Left kidney (tissue), 2 donors: ENCODE data around the gene NPTXR. TPM values are rescaled to one million over a fixed set of nuclear protein-coding genes. Genes with fewer than 3 reads are reported as not detected.
"Not testable (repeated sequence)": the region's sequence is repeated elsewhere in the genome, so short reads cannot be mapped to it uniquely, and the experiment has no call there.

ENCODE experiments used
- DNase-seq: peaks from one replicate; pipeline ENCODE4 v3.0.0-alpha.2; 2013
- polyA plus RNA-seq: library from polyadenylated mRNA; unstranded; fragments of 120-200 nt; gene quantifications from one replicate; pipeline ENCODE4 v1.2.1, GENCODE V29; 2013; ENCODE audit not compliant: insufficient read length

The NPTXR gene
- polyA plus RNA-seq, 1 donor: 4.2 TPM

DNA sequence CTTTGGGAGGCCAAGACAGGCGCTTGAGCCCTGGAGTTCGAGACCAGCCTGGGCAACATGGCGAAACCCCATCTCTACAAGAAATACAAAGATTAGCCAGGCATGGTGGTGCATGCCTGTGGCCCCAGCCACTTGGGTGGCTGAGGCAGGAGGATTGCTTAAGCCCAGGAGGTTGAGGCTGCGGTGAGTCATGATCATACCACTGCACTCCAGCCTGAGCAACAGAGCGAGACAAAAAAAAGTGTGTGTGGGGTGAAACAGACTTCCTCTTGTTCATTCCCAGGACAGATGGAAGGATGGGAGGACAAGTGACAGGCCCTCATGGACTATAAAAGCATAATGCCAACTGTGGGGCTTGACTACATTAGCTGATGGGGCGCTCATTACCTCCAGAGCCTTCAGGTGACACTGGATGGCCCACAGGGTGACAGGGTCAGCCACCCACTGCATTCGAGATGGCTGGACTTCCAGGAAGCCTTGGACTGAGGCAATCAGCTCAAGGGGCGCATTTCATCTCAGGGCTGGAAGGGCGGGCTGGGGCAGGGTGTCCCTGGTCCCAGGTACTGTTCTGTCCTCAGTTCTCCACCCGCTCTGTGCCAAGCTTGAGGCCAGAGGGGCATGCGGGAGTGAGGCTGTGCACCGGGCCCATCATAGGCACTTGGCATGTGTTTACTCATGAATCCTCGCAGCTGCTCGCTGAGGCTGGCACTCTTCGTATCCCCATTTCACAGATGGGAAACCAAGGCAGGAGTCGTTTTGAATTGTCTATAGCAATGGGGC lies 12.5 kb downstream of the NPTXR start:
- DNase-seq: no peak

DNA sequence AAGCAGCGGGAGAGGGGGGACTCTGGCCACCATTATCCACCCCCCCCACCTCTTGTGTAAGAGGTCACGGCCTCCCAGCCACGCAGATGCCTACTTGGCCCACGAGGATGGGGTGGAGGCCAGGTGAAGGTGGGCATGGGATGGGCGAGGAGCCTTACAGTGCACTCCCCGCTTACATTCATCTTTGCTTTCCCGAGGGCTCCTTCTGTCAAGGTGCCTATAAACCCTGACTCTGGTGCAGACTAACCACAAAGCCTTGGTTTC lies 13.1 kb downstream of the NPTXR start:
- no peak for DNase-seq

DNA sequence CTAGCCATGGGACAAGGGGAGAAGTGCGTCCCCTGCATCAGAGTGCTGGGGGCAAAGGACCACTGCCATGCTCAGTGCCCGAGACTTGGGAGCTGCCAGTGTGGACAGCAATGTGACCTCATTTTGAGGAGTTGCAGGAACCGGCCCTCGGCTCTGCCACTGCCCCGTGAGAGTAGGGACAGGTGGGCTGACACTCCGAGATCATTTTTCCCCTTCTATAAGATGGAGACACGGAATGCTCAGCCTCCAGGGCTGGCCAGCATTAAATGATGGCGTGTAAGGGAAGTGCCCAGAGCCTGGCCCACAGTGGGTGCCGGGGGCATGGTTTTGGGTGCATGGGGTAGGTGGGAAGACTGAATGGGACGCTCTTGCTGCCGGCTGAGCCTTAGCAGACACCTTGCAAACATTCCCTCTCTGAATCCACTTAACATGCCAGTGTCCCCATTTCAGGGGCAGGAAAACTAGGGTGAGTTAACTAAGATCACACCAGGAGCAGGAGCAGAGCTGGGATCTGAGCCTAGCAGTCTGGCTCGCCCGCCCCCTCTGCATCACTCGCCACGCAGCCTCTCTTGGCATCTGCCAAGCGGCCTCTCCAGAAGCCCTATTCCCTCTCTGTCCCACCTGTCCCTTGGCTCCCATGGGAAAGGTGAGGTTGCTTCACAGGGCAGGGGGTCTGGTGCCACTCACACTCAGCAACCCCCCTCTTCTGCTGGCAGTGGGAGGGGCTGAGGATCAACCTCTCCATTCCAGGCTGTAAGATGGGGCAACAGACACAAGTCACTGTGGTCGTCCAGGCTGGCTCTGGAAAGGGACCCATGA lies 13.6 kb downstream of the NPTXR start:
- DNase-seq: no peak

DNA sequence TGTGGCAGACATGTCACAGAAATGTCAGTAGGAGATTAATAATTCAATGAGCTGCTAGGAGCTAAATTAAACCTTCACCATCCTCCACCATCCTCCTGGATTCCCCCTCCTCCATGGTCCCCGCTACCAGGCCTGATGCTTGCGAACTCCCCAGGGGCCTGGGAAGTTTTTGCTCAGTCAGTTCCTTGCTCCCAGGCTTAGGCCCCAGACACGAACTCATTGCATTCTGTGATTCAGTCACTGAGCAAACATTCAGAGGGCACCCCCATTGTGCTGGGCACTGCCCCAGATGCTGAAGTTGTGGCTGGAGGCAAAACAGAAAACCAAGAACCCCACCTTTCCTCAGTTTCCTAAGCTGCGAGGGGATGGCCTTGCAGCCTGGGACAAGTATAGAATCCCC lies 14.3 kb downstream of the NPTXR start:
- DNase-seq: no peak

DNA sequence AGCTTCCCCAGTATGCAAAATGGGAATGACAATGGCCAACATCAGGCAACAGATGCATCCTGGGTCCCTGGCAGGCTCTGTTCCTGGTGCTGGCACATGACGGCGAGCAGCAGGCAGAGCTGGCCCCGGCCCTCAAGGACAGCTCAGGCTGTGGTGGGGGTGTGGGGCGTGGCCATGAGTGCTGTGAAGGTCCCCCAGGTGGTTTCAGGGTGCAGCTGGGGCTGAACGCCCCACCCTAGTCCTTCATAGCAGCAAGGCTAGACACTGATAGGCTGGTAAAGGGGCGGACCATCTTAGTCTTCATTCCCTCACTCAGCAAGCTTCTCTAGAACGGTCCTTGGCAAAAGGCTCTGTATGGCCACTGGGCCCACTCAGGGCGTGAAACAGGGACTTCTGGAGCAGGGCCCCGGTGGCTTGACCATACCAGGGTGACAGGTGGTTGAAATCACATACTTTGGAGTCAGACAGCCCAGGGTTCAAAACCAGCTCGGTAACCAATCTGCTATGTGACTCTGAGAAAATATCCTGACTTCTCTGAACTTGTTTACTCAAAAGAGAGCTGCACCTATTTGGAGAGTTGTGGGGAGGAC lies 15.1 kb downstream of the NPTXR start:
- DNase-seq: no peak

DNA sequence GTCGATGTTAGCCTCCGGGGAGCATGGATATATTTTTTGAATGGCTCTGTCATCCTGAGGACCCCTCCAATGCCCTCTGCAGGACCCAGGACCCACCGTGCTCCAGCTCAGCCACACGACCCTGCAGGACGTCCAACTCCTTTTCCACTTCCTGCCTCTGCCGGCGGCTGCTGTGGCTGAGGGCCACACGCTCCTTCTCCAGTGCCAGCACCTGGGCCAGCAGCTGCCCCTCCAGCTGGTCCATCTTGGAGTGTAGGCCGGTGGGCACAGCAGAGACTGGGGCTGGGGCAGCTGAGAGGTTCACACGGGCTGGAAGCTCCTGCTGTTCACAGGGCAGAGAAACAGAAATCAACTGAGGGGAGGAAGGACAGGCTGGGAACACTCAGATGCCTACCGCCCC lies 15.6 kb downstream of the NPTXR start:
- no peak for DNase-seq

DNA sequence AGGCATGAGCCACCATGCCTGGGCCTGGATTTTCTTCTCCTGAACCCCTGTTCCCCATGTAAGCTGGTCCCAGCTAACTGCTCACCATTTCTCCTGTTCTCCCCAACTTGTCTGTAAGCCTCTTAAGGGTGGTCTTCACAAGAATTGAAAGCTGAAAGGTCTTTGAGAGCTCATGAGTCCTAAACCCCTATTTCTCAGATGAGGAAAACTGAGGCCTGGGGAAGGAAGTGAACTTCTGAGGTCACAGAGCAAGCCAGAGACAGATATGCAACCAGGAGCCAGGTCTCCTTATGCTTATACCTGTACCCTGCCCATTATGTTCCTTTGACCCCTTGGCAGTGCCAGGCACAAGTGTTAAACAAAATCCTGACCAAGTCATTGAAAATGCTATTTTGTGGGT lies 16.3 kb downstream of the NPTXR start:
- no peak for DNase-seq

DNA sequence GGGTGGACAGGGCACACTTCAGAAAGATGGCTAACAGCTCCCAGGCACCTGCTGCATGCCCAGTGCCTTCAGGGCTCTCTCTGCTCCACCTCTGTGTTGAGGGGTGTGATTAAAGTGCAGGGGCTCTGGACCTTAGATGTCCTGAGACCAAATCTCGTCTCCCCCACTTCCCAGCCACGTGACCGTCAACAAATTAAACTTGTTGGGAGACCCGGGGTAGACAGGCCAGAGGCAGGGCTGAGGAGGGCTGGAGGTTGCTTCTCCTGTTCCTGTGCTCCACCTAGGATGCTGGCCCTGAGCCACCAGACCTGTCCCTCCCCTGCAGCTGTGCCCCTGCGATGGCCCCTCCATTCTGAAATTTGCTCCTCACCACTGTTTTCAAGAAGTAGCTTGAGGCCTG lies 17.0 kb downstream of the NPTXR start:
- DNase-seq: no peak

DNA sequence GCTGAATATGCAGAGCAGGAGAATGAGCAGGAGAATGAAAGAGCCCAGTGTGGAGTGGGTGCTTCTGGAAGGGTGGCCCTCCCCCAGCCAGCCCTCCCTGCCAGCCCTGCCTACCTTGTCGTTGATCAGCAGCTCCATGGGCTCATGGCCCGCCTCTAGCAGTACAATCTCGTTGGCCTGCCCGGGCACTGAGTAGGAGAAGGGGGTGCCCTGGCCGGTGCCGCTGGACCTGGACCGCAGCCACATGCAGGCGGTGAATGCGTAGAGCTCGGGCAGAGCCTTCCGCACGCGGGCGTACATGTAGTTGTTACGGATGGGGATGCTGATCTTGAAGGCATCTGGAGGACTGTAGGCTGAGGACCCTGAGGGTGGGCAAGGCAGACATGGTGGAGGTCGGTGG lies 17.4 kb downstream of the NPTXR start:
- no peak for DNase-seq

DNA sequence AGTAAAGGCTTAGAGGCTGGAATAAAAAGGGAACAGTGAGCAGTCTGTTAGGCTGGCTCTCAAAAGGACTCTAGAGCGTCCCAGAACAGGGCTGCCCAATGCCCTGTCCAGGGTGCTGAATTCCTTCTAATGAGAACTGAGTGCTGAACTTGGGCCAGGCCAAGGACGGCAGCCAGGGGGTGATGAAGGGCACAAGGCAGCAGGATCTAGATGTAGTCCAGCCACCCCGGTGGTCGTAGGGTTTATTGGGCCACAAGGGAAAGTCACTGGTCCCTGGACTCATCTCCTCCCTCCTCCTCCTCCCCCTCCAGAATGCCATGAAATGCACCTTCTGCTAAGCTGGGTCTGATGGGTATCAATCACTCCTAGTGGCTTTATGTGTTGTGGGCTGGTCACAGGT lies 19.2 kb downstream of the NPTXR start:
- DNase-seq: peak; percentile 93

DNA sequence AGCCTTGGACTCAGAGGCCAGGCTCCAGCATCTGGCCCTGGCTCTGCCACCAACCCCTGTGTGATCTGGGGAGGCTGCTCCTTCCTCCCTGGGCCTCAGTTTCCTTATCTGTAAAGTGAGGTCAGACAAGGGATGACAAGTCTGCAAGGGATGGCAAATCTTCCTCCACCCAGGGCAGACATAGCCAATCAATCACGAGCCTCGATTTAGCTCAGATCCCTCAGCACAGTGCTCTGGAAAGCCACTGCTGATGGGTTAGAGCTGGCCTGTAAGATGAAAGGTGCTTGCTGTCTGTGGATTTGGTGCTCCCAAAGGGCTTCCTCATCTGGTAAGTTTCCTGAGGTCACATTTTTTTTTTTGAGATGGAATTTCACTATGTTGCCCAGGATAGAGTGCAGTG lies 20.2 kb downstream of the NPTXR start:
- DNase-seq: no peak

DNA sequence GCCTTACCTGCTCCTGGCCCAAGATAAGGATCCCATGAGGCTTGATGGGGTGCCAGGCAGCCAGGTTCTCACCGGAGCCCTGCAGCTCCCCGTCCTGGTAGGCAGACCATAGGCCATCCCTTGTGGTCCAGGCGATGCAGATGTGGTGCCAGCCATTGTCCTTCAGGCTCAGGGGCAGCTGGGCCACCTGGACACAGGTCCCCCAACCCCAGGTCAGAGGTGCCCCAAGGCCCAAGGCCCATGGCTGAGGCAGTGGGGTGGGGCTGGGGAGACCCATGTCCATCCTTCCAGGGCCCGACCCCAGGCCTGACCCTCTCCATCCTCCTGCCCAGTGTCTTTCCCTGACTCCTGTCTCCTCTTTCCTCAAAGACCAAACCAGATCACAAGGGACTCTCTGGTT lies 20.8 kb downstream of the NPTXR start:
- no peak for DNase-seq

DNA sequence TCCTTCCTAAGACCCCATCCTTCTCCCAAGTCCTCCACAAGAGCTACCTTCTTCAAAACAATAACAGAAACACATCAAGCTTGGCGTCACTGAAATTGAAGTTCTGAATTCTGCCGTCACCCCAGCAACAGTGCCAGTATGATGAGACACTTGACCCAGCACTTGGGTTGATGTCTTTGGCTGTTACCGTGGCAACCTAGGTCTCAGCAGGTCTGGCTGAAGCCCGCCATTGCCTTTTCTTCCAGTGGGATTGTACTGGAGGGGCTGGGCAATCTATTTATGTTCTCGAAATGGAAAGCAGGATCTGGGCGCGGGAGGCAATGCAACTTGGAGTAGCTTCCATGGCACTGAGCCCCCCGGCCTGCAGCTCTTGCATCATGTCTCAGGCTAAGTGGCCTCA lies 23.8 kb downstream of the NPTXR start:
- DNase-seq: no peak

DNA sequence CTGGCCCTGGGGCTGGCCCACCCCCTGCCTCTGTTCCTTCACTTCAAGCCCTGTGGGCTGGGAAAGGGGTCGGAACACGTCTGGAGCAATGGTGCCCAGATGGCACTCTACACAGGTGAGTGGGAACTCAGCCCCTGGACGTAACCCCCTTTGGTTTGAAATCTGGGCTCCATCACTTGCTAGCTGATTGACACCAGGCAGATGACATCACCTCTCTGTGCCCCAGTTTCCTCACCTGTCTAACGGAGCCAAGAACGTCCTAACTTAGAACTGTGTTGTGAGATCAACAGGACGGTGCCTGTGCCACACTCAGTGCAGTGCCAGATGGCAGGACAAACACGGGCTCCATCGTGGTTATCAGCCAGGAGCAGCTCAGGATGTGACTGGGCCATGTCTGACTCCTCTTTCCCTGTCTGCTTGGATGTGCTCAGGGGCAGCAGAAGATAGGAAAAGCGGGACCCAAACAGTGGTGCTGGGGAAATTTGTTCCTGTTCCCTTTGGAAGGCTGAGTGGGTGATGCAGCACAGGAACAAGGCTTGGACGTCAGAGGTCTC lies 24.4 kb downstream of the NPTXR start:
- DNase-seq: no peak

DNA sequence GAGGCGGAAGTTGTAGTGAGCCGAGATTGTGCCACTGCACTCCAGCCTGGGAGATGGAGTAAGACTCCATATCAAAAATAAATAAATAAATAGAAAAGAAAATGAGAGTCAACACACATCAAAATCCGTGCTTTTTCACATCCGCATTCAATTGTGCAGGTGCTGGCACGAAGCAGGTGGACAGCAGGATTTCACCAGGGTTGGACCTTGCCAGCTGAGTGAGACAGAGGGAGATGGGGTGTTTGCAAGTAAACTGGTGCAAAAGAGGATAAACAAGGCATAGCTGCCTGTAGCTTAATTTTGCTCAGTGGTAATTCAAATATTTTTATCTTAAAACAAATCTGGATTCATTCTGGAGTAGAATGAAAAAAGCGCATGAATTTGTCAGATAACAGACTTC lies 26.6 kb downstream of the NPTXR start:
- no peak for DNase-seq

DNA sequence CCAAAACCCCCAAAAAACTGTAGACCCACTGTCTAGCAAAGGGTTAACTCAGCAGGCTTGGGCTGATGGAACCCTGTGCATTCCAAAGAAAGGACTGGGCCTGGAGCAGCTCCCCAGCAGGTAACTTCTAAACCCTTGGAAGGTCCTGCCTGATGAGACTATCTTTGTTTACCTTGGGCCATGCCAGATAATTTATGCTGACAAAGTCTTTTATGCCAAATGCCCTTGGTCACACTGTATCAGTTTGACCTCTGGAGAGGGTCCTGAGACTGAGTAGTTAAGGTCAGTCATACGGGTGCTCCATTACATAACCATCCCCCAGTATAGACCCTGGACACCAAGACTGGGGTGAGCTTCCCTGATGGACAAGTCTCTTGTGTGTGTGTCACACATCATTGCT lies 28.0 kb downstream of the NPTXR start:
- DNase-seq: no peak

DNA sequence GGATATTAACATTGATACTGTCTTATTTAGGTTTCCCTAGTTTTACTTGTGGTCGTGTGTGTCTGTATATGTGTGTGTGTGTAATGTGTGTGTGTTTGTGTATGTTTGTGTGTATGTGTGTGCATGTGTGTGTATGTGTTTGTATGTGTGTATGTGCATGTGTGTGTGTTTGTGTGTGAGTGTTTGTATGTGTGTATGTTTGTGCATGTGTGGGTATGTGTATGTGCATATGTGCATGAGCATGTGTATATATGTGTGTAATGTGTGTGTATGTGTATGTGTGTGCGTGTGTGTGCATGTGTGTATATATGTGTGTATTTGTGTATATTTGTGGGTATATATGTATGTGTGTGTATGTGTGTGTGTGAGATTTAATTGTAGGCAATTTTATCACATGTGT lies 32.6 kb downstream of the NPTXR start:
- no peak for DNase-seq

DNA sequence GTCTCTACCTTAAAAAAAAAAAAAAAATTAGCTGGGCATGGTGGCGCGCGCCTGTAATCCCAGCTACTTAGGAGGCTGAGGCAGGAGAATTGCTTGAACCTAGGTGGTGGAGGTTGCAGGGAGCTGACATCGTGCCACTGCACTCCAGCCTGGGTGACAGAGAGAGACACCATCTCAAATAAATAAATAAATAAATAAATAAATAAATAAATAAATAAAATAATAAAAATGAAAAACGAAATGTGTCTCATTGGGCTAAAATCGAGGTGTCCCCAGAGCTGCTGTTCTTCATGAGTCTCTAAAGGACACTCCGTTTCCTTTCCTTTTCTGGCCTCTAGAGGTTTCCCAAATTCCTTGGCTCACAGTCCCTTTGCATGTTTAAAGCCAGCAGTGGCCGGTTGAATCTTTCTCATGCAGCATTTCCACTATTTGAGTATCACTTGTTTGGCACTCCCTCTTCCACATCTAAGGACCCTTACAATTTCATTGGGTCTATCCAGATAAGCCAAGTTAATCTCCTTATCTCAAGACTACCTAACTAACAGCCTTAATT lies 38.7 kb downstream of the NPTXR start:
- DNase-seq: not testable (repeated sequence)

DNA sequence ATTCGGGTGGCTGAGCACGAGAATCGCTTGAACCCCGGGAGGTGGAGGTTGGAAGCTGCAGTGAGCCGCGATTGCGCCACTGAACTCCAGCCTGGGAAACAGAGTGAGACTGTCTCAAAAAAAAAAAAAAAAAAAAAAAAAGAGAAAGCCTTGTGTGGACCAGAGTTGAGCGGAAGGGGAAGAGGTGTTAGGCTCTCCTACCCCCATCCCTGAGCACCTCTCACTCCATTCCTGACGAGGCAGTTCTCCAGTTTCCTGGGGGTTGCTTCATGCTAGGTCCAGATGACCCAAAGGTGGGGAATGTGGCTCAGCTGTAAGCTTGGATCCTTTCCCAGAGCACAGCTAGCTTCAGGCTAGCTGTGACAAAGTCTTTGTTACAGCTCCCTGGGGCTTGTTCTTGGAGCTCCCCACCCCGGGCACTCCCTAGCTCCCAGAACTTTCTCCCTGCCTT lies 41.1 kb downstream of the NPTXR start:
- no peak for DNase-seq

DNA sequence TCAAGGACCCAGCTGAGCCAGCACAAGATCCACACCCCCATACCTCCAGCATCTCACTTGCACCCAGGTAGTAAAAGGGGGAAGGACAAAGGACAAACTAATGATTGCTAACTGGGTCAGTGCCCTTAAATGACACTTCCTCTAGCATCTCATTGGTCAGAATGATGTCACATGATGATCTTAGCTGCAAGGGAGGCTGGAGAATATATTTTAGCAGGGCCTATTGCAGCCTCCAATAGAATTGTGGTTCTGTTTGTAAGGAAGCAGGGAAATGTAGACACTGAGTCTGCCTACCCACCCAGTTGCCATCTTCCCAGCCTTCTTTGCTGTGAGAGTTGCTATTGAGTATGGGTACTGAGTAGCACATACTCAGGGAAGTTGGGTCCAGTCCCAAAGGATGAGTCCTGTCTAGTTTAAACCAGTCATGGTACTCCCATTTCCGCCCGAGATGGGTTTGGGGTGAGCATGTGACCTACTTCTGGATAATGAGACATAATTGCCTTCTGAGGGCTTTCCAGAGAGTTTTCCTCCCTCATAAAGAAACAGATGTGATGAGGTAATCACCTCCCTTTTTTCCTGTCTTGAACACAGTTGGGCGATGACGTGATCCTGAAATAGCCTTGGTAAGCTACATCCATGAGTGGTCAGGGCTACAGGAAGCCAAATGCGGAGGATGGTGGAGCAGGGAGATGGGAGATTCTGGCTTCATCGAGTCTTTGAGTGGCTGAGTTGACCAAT lies 44.4 kb downstream of the NPTXR start:
- no peak for DNase-seq

DNA sequence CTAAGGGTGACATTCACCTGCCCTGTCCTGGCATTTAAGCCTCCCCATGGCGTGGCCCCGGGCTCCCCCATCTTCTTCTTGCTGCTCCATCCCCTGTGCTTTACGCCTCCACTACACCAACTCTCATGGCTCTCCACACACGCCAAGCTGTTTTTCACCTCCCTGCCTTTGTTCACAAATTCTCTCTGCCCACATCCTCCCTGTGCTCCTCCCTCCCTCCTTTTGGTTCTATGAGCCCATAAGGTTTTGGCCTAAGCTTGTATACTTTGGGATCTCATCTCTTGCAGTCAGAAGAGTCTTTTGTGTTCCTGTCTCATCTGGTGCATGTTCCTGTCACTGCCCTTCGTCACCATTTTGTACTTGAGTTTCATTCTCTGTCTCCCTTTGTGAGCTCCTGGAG lies 45.3 kb downstream of the NPTXR start:
- no peak for DNase-seq

DNA sequence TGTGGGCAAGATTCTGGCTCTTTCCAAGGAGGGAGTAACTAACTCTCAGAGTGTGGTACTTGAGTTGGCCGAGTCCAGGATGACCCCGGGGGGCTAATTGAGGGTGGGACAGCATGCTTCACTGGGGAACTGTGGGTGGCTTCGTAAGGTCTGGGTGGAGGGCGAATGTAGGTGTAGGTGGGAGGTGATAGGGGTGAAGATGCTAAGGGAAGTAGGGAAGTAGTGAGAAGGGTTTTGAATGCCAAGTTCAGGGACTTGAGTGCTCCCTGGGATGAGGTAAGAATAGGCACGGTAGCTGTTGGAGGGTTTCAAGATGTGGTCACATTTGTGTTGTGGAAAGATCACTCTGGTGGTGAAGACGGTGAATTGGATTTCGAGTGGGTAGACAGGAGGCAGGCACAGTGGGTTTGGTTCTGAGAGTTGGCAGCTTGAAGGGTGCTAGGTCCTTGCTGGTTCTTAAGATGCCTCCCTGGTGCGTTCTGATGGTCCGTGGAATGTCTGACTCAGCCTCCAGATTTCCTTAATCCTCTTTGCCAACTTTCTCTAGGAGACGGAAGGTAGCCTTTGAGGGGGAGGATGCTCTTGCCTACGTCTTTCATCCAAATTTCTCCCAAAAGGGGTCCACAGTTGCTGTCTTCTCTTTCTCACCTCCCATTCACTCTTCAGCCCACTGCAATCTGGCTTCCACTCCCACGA lies 47.4 kb downstream of the NPTXR start:
- no peak for DNase-seq
